Loucy (cell line): ENCODE measurements around the gene STS.

Experiments
- H2AFZ ChIP-seq: fragments of 200-600 bp; sonication (generic); 2 replicates; pipeline ENCODE4 v1.6.0; 2016; ENCODE audit warnings: antibody characterized with exemption, mild to moderate bottlenecking, low read length, moderate library complexity
- H3F3A ChIP-seq: fragments of 200-600 bp; 2 replicates; pipeline ENCODE4 v1.6.0; 2016; ENCODE audit warnings: antibody characterized with exemption, low read depth, mild to moderate bottlenecking
- H3K27me3 ChIP-seq: fragments of 200-600 bp; sonication (generic); 2 replicates; pipeline ENCODE4 v1.6.1; 2014; ENCODE audit warnings: low read length, mild to moderate bottlenecking; ENCODE audit not compliant: insufficient read depth, poor library complexity, severe bottlenecking
- H3K36me3 ChIP-seq: fragments of 200-600 bp; sonication (generic); 2 replicates; pipeline ENCODE4 v1.6.1; 2016; ENCODE audit warnings: low read length; ENCODE audit not compliant: insufficient read depth
- H3K4me1 ChIP-seq: fragments of 200-600 bp; sonication (generic); 2 replicates; pipeline ENCODE4 v1.5.1; 2014; ENCODE audit warnings: low read length, mild to moderate bottlenecking; ENCODE audit not compliant: insufficient read depth, poor library complexity, severe bottlenecking
- H3K4me2 ChIP-seq: fragments of 200-600 bp; sonication (generic); 2 replicates; pipeline ENCODE4 v1.6.0; 2014; ENCODE audit warnings: antibody characterized with exemption, low read length, low read depth, mild to moderate bottlenecking; ENCODE audit not compliant: poor library complexity, severe bottlenecking
- H3K4me3 ChIP-seq: fragments of 200-600 bp; sonication (generic); 2 replicates; pipeline ENCODE4 v1.5.1; 2014; ENCODE audit warnings: low read length, mild to moderate bottlenecking, mixed read lengths; ENCODE audit not compliant: poor library complexity, severe bottlenecking
- H3K79me2 ChIP-seq: fragments of 200-600 bp; sonication (generic); 2 replicates; pipeline ENCODE4 v1.6.1; 2014; ENCODE audit warnings: low read length; ENCODE audit not compliant: insufficient read depth
- H3K9ac ChIP-seq: fragments of 200-600 bp; sonication (generic); 2 replicates; pipeline ENCODE4 v1.6.0; 2014; ENCODE audit warnings: mild to moderate bottlenecking, low read depth, low read length, moderate library complexity; ENCODE audit not compliant: poor library complexity, severe bottlenecking
- H3K9me2 ChIP-seq: fragments of 200-600 bp; sonication (generic); replicated peaks from 2 replicates; pipeline ENCODE4 v1.6.1; 2016; ENCODE audit warnings: low read depth, low read length, mixed read lengths
- H3K9me3 ChIP-seq: fragments of 200-600 bp; sonication (generic); 2 replicates; pipeline ENCODE4 v1.6.1; 2014; ENCODE audit warnings: mild to moderate bottlenecking, antibody characterized with exemption, low read length, low read depth; ENCODE audit not compliant: insufficient read depth
- H4K20me1 ChIP-seq: fragments of 200-600 bp; sonication (generic); 2 replicates; pipeline ENCODE4 v1.6.0; 2014; ENCODE audit warnings: antibody characterized with exemption, low read length, mild to moderate bottlenecking; ENCODE audit not compliant: insufficient read depth, poor library complexity, severe bottlenecking
- EZH2phosphoT487 ChIP-seq: fragments of 200-600 bp; IDR thresholded peaks from 2 replicates; pipeline ENCODE4 v1.6.1; 2018; ENCODE audit warnings: antibody characterized with exemption, mild to moderate bottlenecking, moderate library complexity, borderline replicate concordance
- TF ChIP-seq, protein P1 (sequence below): fragments of 200-600 bp; sonication (generic); conservative IDR thresholded peaks from 2 replicates; pipeline ENCODE4 v1.5.1; 2014; ENCODE audit warnings: mild to moderate bottlenecking, antibody characterized with exemption, low read length

Gene STS

GRCh38 chrX:7155163-7155562 is 7.7 kb downstream of the STS start:
- Histone ChIP-seq H3K4me2 (no peak overlapping the region), H3K9me3 (no peaks in the 10 kb centered on the region), H3K4me1 (peaks cover 13% of the 10 kb centered on the region), H3F3A (no peaks in the 10 kb centered on the region), H3K9me2 (no peaks in the 10 kb centered on the region), H2AFZ (no peak overlapping the region), H3K4me3 (no peak overlapping the region), H3K9ac (no peak overlapping the region), H3K36me3 (no peaks in the 10 kb centered on the region), H3K27me3 (no peaks in the 10 kb centered on the region), H4K20me1 (no peaks in the 10 kb centered on the region), H3K79me2 (peaks cover 14% of the 10 kb centered on the region; the same call in 1 of the 2 replicates)
- no peak for TF ChIP-seq EZH2phosphoT487

- H4K20me1 ChIP-seq, result no peaks in the 10 kb centered on the region
- H3K27me3 ChIP-seq, result no peaks in the 10 kb centered on the region
- TF ChIP-seq, protein P1, sequence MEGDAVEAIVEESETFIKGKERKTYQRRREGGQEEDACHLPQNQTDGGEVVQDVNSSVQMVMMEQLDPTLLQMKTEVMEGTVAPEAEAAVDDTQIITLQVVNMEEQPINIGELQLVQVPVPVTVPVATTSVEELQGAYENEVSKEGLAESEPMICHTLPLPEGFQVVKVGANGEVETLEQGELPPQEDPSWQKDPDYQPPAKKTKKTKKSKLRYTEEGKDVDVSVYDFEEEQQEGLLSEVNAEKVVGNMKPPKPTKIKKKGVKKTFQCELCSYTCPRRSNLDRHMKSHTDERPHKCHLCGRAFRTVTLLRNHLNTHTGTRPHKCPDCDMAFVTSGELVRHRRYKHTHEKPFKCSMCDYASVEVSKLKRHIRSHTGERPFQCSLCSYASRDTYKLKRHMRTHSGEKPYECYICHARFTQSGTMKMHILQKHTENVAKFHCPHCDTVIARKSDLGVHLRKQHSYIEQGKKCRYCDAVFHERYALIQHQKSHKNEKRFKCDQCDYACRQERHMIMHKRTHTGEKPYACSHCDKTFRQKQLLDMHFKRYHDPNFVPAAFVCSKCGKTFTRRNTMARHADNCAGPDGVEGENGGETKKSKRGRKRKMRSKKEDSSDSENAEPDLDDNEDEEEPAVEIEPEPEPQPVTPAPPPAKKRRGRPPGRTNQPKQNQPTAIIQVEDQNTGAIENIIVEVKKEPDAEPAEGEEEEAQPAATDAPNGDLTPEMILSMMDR, result no peak
- TF ChIP-seq EZH2phosphoT487, result no peak
- no peak overlapping the region for H3K4me2 ChIP-seq
- H3K36me3 ChIP-seq, result no peaks in the 10 kb centered on the region
- H3F3A ChIP-seq, result no peaks in the 10 kb centered on the region
- H3K79me2 ChIP-seq, result no peaks in the 10 kb centered on the region; the same call in 1 of the 2 replicates
- H3K9me2 ChIP-seq, result no peaks in the 10 kb centered on the region
- H3K9me3 ChIP-seq, result no peaks in the 10 kb centered on the region
- H3K4me3 ChIP-seq, result no peak overlapping the region
- H3K9ac ChIP-seq, result no peak overlapping the region
- H3K4me1 ChIP-seq, result peaks cover 11% of the 10 kb centered on the region
- H2AFZ ChIP-seq, result no peak overlapping the region
These were observed 9.4 kb downstream of the STS start for GRCh38 chrX:7156879-7157278.

DNA sequence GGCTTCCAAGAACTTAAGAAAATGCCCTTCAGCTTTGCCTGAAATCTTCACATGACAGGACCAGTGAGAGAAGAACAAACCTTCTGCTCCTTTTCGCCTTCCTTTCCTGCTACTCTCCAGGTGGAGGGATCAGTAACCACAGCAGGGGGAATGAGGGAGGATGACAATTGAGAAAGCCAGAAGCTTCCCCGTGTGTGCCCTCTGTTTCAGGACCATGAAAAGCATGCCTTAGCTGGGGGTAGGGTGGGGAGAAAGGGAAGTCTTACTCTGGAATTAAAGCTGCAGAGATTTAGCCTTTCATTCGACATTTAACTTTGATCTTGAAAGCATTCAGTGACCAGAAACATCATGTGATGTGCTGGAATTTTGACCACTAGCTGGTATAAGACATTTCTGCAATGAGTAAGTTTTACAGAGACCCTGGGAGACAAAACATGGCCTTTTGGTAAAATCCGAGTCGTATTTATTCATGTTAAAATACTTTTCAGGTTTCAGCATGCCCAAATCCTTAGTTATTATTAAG is 11.0 kb downstream of the STS start:
- Histone ChIP-seq H3K9me2 (no peaks in the 10 kb centered on the region), H3K4me3 (no peak overlapping the region), H3K27me3 (no peaks in the 10 kb centered on the region), H3K79me2 (no peaks in the 10 kb centered on the region; the same call in 1 of the 2 replicates), H3K4me1 (peaks cover 11% of the 10 kb centered on the region), H3K9ac (no peak overlapping the region), H3K9me3 (no peaks in the 10 kb centered on the region), H2AFZ (no peak overlapping the region), H4K20me1 (no peaks in the 10 kb centered on the region), H3K4me2 (no peak overlapping the region), H3K36me3 (no peaks in the 10 kb centered on the region), H3F3A (no peaks in the 10 kb centered on the region)
- no peak for TF ChIP-seq EZH2phosphoT487
- TF ChIP-seq, protein P1, result no peak

DNA sequence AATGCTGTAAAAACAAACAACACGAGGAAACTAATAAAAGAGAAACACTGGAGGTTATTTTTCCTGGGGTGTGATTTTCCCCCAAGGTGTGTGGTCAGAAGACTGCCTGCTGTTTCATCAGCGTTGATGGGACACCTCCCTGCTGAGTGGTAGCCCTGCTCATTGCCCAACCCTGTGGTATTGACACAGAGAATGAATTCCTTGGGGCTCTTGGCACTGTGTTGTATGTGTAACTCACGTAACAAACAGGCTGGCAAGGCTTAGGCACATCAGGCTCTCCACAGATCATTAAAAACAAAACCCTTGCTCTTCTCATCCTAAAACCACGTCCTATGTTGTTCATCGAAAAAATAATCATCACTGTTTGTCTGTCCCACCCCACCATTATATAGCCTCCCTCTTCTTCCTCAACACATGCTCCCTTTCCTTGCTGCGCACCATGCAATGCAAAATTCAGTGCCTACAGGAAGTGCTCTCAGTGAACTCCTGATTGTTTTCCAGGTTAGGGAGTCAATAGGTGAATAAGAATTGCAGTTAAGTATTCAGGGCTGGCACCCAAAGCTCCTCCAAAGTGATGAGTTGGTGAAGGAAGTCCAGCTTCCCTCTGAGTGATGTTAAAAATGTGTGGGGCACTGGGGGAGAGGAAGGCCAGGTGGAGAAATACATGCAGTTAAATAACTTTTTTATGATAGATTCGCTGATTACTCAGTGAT is 11.8 kb downstream of the STS start:
- Histone ChIP-seq H3K9me3 (no peaks in the 10 kb centered on the region), H3K79me2 (no peaks in the 10 kb centered on the region; the same call in 1 of the 2 replicates), H3K4me3 (no peak overlapping the region), H3K9ac (no peak overlapping the region), H4K20me1 (no peaks in the 10 kb centered on the region), H3K4me1 (peaks cover 11% of the 10 kb centered on the region), H3K4me2 (no peak overlapping the region), H3K9me2 (no peaks in the 10 kb centered on the region), H3F3A (no peaks in the 10 kb centered on the region), H3K36me3 (no peaks in the 10 kb centered on the region), H2AFZ (no peak overlapping the region), H3K27me3 (no peaks in the 10 kb centered on the region)
- TF ChIP-seq, protein P1, result no peak
- no peak for TF ChIP-seq EZH2phosphoT487
